ENCODE results near the gene PPM1J.

- TF ChIP-seq NFIC (IDR thresholded peaks at IDR 0.05; ENCODE audit: low read length): no peak
- TF ChIP-seq MXI1 (IDR thresholded peaks at IDR 0.05; ENCODE audit: borderline replicate concordance, low read depth, low read length): no peak
- no peak for TF ChIP-seq POLR2AphosphoS2 (IDR thresholded peaks at IDR 0.05; ENCODE audit: low read depth, low read length)
- TF ChIP-seq ZKSCAN8 (CRISPR knock-in tag; IDR thresholded peaks at IDR 0.05; ENCODE audit: borderline replicate concordance): no peak
- no peak for TF ChIP-seq MAX (IDR thresholded peaks at IDR 0.05)
- no peak for TF ChIP-seq KLF12 (CRISPR knock-in tag; IDR thresholded peaks at IDR 0.05; ENCODE audit: borderline replicate concordance)
- no peak for TF ChIP-seq POLR2A (IDR thresholded peaks at IDR 0.05; ENCODE audit: insufficient read depth in 1 of 2, low read depth in 2 of 2, low read length in 2 of 2)
- TF ChIP-seq ZFAT (CRISPR knock-in tag; conservative IDR thresholded peaks at IDR 0.05): no peak
- TF ChIP-seq SIN3A (IDR thresholded peaks at IDR 0.05; ENCODE audit: borderline replicate concordance, low read depth, low read length): no peak
- no peak for TF ChIP-seq ARNT (IDR thresholded peaks at IDR 0.05)
Observed at GRCh38 chr1:112675728-112676381, 39.3 kb downstream of the PPM1J start.

All from HepG2 (cell line).